HG03521 (cell line): ENCODE results near the gene CHD6.

Source experiments
- ATAC-seq: cut with Tn5 transposase; IDR thresholded peaks from one replicate; pipeline ENCODE4 v1.9.1; 2021; ENCODE audit warnings: mild to moderate bottlenecking, moderate library complexity; ENCODE audit not compliant: unreplicated experiment

Gene CHD6

DNA sequence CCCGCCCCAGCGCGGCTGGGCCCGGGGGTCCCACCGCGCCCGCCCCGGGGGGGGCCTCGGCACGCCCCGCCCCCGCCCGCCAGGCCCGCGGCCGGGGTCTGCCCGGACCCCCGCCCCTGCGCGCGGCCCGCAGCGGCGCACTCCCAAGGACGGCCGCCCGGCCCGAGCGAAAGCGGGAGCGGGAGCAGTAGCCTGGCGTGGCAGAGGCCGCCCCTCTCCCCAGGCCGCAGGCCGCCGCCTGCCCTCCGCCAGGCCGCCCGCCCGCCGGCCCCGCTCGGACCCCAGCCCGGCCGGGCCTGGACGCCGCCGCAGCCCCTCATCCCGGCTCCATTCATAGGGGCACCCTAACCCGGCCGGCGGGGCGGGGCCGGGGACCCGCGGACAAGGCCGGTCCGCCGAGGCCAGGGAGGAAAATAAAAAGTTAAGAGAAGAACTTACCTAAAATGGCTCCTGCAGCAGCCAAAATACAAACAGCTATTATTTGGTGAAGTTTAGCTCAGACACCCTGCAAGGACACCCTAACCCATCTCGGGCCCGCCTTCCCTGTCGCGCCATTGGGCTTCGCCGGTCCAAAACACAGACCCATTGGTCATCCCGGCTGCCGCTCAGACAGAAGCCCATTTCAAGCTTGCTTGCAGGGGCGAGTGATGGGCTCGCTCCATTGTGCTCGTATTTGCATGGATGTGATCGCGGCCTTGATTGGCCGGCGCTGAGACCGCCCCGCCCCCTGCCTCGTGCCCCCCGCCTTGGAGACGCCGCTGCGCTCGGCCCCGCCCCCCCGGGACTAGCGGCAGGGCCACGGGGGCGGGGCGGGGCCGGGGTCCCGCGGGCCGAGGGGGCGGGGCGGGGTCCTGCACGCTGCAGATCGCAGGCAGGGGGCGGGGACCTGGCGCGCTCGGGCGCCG, at the start of gene CHD6:
Gene CHD6 (minus strand): TSS at position 476 of the 905 bp plus-strand sequence. CDS start 67,040 bp downstream, outside the sequence.
- ATAC-seq: peak; percentile 97

- no peak for ATAC-seq
Observed at GRCh38 chr20:41664584-41664983, 46.4 kb upstream of the CHD6 start.

DNA sequence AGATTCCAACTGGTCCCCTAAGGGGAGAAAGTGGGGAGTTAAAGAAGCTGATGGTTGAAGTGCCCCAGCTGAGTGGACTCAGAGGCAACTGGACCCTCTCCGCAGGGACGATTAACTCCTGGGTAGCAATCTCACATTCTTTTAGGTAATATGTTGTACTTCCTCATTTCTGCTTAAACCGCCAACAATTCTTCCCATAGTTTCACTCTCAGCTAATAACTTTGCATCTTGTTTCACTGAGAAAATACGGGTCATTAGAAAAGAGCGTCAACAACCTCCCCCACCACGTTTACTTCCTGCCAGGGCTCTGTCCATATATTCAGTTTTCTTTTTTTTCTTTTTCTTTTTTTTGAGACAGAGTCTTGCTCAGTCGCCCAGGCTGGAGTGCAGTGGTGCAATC, 39.5 kb upstream of the CHD6 start:
- no peak for ATAC-seq

- no peak for ATAC-seq
Observed at GRCh38 chr20:41655962-41656618, 37.9 kb upstream of the CHD6 start.

DNA sequence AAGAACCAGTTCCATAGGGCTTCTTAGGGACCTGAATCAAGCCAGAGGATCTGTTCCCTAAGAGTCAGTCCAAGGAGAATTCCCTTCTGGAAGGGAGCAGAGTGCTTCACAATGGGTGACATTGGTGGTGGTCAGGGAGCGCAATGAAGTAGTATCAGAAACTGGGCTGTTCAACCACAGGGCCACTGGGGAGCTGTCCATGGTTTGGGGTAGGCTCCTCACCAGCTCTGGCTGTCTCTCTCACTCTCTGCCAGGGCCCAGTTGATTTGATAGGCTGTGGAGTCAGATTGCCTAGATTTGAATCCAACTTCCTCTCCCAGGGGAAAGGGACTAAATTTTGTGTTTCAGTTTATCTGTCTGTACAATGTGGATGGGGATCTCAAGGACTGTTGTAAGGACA, 36.7 kb upstream of the CHD6 start:
- ATAC-seq: no peak

GRCh38 chr20:41654292-41654691, 36.1 kb upstream of the CHD6 start:
- no peak for ATAC-seq

GRCh38 chr20:41650231-41650948, 32.2 kb upstream of the CHD6 start:
- ATAC-seq: no peak

GRCh38 chr20:41649489-41649888, 31.3 kb upstream of the CHD6 start:
- no peak for ATAC-seq

DNA sequence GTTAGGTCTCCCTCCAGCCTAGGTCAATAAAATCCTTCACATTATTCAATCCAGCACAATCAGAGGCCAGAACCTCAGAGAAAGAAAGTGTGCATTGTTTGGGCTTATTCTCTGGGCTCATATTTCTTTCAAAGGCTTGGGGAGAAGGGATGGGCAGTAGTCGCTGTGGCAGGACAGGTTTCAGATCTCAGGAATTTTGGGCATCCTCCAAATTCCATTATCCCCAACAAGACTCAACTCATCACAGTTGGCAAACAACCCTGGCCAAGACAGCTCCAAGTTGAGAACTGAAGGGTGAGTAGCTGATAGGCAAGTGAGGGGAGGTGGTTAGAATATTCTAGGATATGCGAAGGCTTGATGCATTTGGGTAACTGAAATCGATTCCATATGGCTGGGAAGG, 27.2 kb upstream of the CHD6 start:
- no peak for ATAC-seq

- no peak for ATAC-seq
Observed at GRCh38 chr20:41643504-41643938, 25.3 kb upstream of the CHD6 start.

DNA sequence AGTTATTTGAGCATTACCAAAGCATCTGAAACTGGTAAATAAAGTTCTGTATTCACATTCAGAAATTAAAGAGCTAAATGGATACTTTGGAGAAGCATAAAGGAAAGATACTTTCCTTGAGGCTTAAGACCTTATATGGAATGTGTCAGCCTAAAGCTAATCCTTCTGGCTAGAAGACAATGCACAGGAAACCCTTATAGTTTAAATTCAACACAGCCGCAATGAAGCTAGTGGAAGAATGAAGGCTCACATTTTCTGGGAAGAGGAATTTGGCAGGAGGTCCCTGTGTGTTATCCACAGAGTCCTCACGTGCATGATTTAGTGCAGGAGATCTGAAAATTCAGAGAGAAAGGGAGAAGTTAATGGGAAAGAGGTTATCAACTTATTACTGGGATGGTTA, 21.5 kb upstream of the CHD6 start:
- ATAC-seq: no peak

DNA sequence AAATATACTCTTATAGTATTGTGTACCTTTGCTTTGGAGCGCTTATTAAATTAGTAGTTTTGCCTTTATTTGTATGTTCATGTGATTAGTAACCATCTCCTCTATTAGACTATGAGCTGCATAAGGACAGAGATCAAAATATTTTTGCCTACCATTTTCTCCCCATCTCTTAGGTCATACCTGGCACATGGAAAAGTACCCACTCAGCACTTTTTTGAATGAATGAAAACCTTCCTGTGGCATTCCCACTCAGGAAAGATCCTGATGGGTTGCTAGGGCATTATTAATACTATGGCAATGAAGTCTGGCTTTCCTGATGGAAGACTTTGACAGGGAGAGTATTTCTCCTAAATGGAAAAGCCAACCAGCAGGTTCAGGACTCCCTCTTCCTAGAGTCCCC, 20.3 kb upstream of the CHD6 start:
- ATAC-seq: no peak

- no peak for ATAC-seq
Observed at GRCh38 chr20:41635158-41635557, 17.0 kb upstream of the CHD6 start.

DNA sequence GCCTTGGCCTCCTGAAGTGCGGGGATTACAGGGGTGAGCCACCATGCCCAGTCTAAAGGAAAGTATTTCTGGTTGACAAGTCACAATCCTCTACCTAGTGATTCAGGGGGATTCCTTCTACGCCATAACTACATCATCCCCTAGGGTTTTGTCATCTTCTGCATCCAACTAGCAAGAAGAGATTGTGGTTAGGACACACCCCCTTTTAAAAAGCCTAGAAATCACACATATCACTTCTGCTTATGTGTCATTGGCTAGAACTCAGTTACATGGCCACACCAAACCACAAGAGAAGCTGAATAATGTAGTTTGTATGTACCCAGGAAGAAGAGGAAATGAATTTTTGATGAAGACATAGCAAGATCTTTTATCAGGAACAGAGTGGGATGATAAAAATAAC, 14.7 kb upstream of the CHD6 start:
- ATAC-seq: no peak

DNA sequence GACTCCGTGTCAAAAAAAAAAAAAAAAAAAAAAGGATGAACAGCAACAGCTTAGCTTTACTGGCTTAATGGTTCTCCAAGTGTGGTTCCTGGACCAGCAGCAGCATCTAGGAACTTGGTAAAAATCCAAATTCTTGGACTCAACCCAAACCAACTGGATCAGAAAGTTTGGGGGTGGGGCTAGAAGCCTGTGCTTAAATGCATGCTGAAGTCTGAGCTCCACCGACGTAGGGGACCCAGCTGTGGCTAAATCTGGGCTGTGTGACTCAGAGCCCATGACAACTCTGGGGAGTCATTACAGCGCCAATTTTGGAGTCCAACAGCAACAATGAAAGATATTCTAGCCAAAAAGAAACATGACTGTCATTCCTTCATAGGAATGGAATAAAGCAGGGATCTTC, 13.6 kb upstream of the CHD6 start:
- ATAC-seq: no peak

DNA sequence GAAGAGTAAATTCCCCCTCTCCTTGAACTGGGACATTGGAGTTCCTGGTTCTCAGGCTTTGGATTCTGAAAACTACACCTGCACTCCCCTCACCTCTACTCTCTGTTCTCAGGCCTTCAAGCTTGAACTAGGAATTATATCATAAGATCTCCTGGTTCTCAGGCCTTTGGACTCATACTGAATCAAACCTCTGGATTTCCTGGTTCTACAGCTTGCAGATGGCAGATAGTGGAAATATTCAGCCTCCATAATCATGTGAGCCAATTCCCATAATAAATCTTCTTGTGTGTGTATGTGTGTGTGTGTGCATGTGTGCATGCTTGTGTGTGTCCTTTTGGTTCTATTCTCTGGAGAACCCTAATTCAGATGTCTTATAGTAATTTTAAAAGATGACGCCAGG, 12.7 kb upstream of the CHD6 start:
- no peak for ATAC-seq

DNA sequence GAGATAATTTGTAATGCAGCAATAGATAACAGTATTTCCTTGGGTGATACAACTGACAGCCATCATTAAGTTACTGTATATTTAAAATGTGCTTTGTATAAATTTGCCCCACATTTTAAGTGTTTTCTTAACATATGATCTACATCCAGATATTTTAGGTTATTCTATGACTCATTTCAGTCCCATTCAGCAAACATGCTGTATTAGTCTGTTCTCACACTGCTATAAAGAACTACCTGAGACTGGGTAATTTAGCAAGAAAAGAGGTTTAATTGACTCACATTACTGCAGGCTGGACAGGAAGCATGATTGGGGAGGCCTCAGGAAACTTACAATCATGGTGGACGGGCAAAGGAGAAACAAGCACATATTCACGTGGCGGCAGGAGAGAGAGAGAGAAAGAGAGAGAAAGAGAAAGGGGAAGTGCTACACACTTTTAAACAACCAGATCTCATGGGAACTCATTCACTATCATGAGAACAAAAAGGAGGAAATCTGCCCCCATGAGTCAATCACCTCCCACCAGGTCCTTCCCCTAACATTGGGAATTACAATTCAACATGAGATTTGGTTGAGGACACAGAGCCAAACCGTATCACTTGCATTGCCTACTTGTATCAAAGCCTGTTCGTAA, 9.6 kb upstream of the CHD6 start:
- ATAC-seq: no peak

GRCh38 chr20:41627001-41627495, 8.9 kb upstream of the CHD6 start:
- ATAC-seq: no peak

GRCh38 chr20:41623625-41624375, 5.6 kb upstream of the CHD6 start:
- ATAC-seq: no peak

DNA sequence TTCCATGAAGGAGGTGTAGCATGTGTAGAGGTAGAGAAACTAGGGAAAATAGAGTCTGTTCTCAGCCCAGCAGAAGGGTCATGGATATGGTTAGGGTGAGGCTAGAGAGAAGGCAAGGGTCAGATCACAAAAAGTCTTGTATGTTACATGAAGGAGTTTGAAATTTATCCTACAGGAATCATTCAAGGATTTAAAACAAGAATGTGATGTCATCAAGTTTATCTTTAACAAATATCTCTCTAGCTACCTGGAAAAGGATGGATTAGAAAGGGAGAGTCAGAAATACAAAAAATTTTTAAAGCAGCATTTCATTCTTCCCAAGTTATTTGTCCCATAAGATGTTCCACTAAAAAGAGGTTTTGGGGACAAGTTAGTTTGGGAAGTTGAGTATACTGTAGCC, 4.4 kb upstream of the CHD6 start:
- ATAC-seq: no peak
